WTC11 (cell line): Measurements from ENCODE around the gene CHPF.

Source experiments
- ATF1 ChIP-seq: sonication (generic); formaldehyde crosslinking; IDR thresholded peaks from 2 replicates; pipeline ENCODE4 v1.8.1; 2023; ENCODE audit warnings: mild to moderate bottlenecking, moderate library complexity, missing genetic modification reagents
- CREB1 ChIP-seq: sonication (generic); formaldehyde crosslinking; IDR thresholded peaks from 2 replicates; pipeline ENCODE4 v1.8.0; 2023; ENCODE audit warnings: mild to moderate bottlenecking, missing genetic modification reagents
- ELF4 ChIP-seq: sonication (generic); formaldehyde crosslinking; IDR thresholded peaks from 2 replicates; pipeline ENCODE4 v1.8.1; 2022; ENCODE audit warnings: low read depth, mild to moderate bottlenecking, moderate library complexity, missing genetic modification reagents
- FOXJ3 ChIP-seq: sonication (generic); formaldehyde crosslinking; IDR thresholded peaks from 2 replicates; pipeline ENCODE4 v1.9.0; 2021; ENCODE audit warnings: missing genetic modification reagents, mild to moderate bottlenecking, borderline replicate concordance
- GTF2I ChIP-seq: fragments of 250-450 bp; sonication (Bioruptor Pico); conservative IDR thresholded peaks from 2 replicates; pipeline ENCODE4 v1.4.0; 2021; ENCODE audit warnings: mild to moderate bottlenecking
- KAT7 ChIP-seq: sonication (generic); formaldehyde crosslinking; IDR thresholded peaks from 2 replicates; pipeline ENCODE4 v1.8.1; 2023; ENCODE audit warnings: missing genetic modification reagents, mild to moderate bottlenecking, borderline replicate concordance
- ZNF263 ChIP-seq: sonication (generic); formaldehyde crosslinking; IDR thresholded peaks from 2 replicates; pipeline ENCODE4 v1.8.1; 2022; ENCODE audit warnings: low read depth, mild to moderate bottlenecking, moderate library complexity, missing genetic modification reagents
- TF ChIP-seq, protein P1 (sequence below): fragments of 200-600 bp; IDR thresholded peaks from 2 replicates; pipeline ENCODE4 v1.8.0; 2022; ENCODE audit warnings: antibody characterized with exemption
- TF ChIP-seq, protein P2 (sequence below): sonication (generic); formaldehyde crosslinking; IDR thresholded peaks from 2 replicates; pipeline ENCODE4 v1.8.0; 2022; ENCODE audit warnings: mild to moderate bottlenecking, missing genetic modification reagents
- TF ChIP-seq, protein P3 (sequence below): sonication (generic); formaldehyde crosslinking; IDR thresholded peaks from 2 replicates; pipeline ENCODE4 v1.8.1; 2023; ENCODE audit warnings: mild to moderate bottlenecking, missing genetic modification reagents, moderate library complexity

DNA sequence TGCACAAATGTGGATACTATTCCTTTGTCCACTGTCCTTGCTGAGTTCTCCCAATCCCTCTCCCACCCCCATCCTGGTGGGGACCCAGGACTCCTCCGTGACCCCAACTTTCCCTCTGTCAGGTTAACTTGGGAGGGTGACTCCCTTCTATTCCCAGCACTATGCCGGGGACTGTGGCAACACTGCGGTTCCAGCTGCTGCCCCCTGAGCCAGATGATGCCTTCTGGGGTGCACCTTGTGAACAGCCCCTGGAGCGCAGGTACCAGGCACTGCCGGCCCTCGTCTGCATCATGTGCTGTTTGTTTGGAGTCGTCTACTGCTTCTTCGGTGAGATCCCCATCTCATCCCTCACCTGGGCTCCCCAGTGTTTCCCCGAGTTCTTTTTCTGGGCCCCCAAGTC, 958 bp upstream of the CHPF start:
- TF ChIP-seq ZNF263 (CRISPR knock-in tag) (no peak), ELF4 (CRISPR knock-in tag) (no peak), KAT7 (CRISPR knock-in tag) (no peak), GTF2I (CRISPR knock-in tag) (no peak), ATF1 (no peak), CREB1 (CRISPR knock-in tag) (no peak), FOXJ3 (no peak)
- TF ChIP-seq, protein P1, sequence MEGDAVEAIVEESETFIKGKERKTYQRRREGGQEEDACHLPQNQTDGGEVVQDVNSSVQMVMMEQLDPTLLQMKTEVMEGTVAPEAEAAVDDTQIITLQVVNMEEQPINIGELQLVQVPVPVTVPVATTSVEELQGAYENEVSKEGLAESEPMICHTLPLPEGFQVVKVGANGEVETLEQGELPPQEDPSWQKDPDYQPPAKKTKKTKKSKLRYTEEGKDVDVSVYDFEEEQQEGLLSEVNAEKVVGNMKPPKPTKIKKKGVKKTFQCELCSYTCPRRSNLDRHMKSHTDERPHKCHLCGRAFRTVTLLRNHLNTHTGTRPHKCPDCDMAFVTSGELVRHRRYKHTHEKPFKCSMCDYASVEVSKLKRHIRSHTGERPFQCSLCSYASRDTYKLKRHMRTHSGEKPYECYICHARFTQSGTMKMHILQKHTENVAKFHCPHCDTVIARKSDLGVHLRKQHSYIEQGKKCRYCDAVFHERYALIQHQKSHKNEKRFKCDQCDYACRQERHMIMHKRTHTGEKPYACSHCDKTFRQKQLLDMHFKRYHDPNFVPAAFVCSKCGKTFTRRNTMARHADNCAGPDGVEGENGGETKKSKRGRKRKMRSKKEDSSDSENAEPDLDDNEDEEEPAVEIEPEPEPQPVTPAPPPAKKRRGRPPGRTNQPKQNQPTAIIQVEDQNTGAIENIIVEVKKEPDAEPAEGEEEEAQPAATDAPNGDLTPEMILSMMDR: no peak
- TF ChIP-seq, protein P2, sequence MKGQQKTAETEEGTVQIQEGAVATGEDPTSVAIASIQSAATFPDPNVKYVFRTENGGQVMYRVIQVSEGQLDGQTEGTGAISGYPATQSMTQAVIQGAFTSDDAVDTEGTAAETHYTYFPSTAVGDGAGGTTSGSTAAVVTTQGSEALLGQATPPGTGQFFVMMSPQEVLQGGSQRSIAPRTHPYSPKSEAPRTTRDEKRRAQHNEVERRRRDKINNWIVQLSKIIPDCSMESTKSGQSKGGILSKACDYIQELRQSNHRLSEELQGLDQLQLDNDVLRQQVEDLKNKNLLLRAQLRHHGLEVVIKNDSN: no peak
- TF ChIP-seq, protein P3, sequence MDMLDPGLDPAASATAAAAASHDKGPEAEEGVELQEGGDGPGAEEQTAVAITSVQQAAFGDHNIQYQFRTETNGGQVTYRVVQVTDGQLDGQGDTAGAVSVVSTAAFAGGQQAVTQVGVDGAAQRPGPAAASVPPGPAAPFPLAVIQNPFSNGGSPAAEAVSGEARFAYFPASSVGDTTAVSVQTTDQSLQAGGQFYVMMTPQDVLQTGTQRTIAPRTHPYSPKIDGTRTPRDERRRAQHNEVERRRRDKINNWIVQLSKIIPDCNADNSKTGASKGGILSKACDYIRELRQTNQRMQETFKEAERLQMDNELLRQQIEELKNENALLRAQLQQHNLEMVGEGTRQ (CRISPR knock-in tag): no peak
